ENCODE results near the gene BMI1. TPM values are rescaled to one million over a fixed set of nuclear protein-coding genes. Genes with fewer than 3 reads are reported as not detected.

The BMI1 gene
- total RNA-seq: 31.8 and 55.7 TPM in 2 replicates

DNA sequence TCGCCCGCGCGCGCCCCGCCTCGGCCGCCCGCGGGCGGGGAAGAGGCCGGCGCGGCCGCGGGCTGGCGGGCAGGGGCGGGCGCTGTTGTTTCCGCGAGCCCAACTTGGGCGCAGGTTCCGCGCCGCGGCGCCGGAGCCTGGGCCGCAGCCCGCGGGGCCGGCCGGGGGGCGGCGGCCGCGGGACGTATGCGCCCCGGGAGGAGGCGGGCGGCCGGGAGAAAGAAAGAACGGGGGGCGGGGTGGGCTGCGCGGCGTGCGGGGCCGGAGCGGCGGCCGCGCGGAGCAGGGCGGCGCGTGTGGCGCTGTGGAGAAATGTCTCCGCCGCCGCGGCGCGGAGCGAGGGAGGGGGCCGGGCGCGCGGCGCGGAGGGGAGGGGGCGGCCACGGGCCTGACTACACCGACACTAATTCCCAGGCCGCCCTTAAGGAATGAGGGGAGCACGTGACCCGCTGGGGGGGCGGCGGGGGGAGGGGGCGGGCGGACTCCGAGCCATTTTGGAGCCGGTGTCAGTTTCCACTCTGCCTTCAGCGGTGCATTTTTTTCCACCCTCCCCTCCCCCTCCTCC is at the start of gene BMI1:
Gene BMI1 (plus strand): TSS at position 509 of the 565 bp plus-strand sequence. CDS start 5,351 bp downstream, outside the sequence.

GRCh38 chr10:22316286-22317075 is 4.4 kb upstream of the BMI1 start, which contains the start of gene COMMD3:
Gene COMMD3, plus strand, starts transcription at chr10:22316388. Its CDS starts 30 bp downstream, at chr10:22316418.

GRCh38 chr10:22345301-22346095 is 24.6 kb downstream of the BMI1 start, which contains the start of gene SPAG6:
Gene SPAG6, plus strand, starts transcription at chr10:22345496. Its CDS starts 116 bp downstream, at chr10:22345612.

Other genes with a start within 250 kb of the BMI1 start
- not detected in 2 replicates for gene EBLN1, start 103.1 kb upstream of the BMI1 start, total RNA-seq
- gene COMMD3, start 4.7 kb upstream of the BMI1 start, total RNA-seq: 42.7 and 63.5 TPM in 2 replicates
- gene SPAG6, start 24.4 kb downstream of the BMI1 start, total RNA-seq: not detected in 2 replicates

All from bronchial smooth muscle cell (primary cell).